Kidney epithelial cell (primary cell): ENCODE results near the gene TECPR2. TPM values are rescaled to one million over a fixed set of nuclear protein-coding genes. Genes with fewer than 3 reads are reported as not detected.
A peak's percentile ranks its signal among the peaks of the same experiment; 100 is the strongest.

ENCODE experiments used
- DNase-seq: peaks from one replicate; pipeline ENCODE4 v3.0.0-alpha.2; 2010; ENCODE audit warnings: low read depth
- H3K27me3 ChIP-seq: 2 replicates; pipeline ENCODE4 v1.6.0; 2011; ENCODE audit warnings: low read length; ENCODE audit not compliant: control insufficient read depth, insufficient read depth
- H3K36me3 ChIP-seq: 2 replicates; pipeline ENCODE4 v1.5.1; 2011; ENCODE audit warnings: low read length; ENCODE audit not compliant: control insufficient read depth, insufficient read depth
- H3K4me3 ChIP-seq: 2 replicates; pipeline ENCODE4 v1.5.1; 2011; ENCODE audit warnings: low read depth, mild to moderate bottlenecking, control low read depth, low read length
- total RNA-seq: library from RNA; depleted of rRNA; stranded (reverse); fragments of >200 nt; gene quantifications from 2 replicates; pipeline ENCODE4 v1.2.3, GENCODE V29; 2015
- TF ChIP-seq, protein P1 (sequence below): IDR thresholded peaks from 2 replicates; pipeline ENCODE4 v1.5.1; 2011; ENCODE audit warnings: mild to moderate bottlenecking, moderate library complexity, low read length, control low read depth, inconsistent platforms; ENCODE audit not compliant: insufficient read depth, poor library complexity, severe bottlenecking

The TECPR2 gene
- total RNA-seq, 1 donor from 2014 or later = 16.6 TPM

DNA sequence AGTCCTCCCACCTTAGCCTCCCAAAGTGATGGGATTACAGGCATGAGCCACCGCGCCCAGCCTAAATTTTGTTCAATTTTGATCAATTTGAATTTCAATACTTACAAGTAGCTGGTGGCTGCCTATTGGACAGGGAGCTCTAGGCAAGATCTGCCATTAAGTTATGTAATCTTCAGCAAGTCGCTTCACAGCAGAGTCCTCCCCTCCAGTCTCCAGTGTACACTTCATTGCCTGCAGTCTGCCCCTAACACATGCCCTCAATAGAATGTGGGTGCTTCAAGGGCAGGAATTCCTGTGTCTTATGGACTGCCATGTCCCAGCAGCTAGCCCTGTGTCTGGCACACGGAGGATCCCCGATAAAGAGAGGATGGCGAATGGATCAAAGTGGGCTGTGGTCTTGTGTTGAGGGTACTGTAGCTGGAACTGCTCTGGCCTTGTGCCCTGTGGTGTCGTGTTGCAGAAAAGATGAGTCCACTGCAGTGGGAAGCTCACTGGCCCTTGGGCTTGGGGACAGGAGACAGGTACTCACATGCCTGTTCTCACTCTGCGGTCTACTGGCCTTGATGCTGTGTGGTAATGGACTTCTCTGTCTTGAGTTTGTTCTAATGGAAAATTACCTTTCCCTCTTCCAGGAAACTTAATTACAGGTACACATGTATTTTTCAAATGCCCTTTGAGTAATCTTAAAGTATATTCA is 67.6 kb downstream of the TECPR2 start:
- Histone ChIP-seq H3K4me3 (no peak overlapping the region), H3K27me3 (no peaks in the 10 kb centered on the region), H3K36me3 (peaks cover 2% of the 10 kb centered on the region)
- DNase-seq = no peak
- TF ChIP-seq, protein P1, sequence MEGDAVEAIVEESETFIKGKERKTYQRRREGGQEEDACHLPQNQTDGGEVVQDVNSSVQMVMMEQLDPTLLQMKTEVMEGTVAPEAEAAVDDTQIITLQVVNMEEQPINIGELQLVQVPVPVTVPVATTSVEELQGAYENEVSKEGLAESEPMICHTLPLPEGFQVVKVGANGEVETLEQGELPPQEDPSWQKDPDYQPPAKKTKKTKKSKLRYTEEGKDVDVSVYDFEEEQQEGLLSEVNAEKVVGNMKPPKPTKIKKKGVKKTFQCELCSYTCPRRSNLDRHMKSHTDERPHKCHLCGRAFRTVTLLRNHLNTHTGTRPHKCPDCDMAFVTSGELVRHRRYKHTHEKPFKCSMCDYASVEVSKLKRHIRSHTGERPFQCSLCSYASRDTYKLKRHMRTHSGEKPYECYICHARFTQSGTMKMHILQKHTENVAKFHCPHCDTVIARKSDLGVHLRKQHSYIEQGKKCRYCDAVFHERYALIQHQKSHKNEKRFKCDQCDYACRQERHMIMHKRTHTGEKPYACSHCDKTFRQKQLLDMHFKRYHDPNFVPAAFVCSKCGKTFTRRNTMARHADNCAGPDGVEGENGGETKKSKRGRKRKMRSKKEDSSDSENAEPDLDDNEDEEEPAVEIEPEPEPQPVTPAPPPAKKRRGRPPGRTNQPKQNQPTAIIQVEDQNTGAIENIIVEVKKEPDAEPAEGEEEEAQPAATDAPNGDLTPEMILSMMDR = no peak

DNA sequence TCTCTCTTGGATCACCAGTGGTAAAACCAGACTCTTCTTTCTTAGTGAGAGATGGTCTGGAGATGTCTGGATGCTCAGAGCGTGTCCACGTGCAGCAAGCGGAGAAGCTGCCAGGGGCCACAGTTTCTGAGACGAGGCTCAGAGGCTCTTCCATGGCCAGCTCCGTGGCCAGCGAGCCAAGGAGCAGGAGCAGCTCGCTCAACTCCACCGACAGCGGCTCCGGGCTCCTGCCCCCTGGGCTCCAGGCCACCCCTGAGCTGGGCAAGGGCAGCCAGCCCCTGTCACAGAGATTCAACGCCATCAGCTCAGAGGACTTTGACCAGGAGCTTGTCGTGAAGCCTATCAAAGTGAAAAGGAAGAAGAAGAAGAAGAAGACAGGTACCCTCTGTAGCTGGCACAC is 69.0 kb downstream of the TECPR2 start:
- H3K36me3 ChIP-seq = peaks cover 2% of the 10 kb centered on the region

DNA sequence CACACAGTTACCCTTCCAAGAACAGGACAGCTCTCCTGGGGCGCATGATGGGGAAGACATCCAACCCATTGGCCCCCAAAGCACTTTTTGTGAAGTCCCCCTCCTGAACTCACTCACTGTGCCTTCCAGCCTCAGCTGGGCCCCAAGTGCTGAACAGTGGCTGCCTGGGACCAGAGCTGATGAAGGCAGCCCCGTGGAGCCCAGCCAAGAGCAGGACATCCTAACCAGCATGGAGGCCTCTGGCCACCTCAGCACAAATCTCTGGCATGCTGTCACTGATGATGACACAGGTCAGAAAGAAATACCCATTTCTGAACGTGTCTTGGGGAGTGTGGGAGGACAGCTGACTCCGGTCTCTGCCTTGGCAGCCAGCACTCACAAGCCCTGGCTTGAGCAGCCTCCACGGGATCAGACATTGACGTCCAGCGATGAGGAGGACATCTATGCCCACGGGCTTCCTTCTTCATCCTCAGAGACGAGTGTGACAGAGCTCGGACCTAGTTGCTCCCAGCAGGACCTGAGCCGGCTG is 72.0 kb downstream of the TECPR2 start:
- TF ChIP-seq, protein P1 = no peak
- no peak overlapping the region for H3K4me3 ChIP-seq
- no peaks in the 10 kb centered on the region for H3K27me3 ChIP-seq
- H3K36me3 ChIP-seq = peaks cover 2% of the 10 kb centered on the region
- no peak for DNase-seq

More for the DNA sequence above, 69.0 kb downstream of the TECPR2 start:
- H3K4me3 ChIP-seq = no peak overlapping the region
- DNase-seq = no peak
- TF ChIP-seq, protein P1 = no peak
- H3K27me3 ChIP-seq = no peaks in the 10 kb centered on the region

DNA sequence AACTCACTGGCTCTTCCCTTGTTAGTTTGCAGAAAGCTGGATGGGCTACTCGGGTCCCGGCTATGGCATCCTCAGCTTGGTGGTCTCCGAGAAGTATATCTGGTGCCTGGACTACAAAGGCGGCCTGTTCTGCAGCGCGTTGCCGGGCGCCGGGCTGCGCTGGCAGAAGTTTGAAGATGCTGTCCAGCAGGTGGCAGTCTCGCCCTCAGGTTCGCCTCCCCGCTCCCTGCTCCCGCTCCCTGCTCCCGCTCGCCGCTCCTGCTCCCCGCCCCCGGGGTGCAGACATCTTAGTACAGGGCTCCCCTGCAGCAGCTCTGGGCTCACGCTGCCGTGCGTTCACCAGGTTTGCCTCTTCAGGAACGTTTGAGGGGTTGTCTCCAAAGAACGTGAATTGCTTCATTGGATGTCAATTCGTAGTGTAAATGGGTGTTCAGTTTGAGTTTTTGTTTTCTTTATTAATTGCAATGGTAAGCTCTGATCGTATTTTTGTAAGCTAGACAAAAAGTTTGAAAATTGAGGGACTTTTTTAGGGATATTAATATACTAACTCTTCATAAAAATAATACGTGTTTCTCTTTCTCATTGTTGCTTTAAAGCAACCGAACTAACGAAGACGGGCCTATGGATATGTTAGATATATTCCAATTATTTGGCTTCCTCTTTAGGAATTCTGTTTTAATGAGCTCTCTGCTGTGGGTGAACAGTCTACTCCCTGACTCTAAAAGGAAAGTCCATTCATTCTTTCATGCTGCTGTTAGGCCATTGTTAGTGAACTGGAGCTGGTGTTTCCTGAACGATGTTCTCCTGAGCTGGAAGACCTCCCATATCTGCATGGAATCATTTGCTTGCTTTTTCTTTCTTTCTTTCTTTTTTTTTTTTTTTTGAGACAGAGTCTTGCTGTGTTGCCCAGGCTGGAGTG is 75.5 kb downstream of the TECPR2 start:
- peak; percentile 12 for DNase-seq
- TF ChIP-seq, protein P1 = peak; percentile 81
- Histone ChIP-seq H3K27me3 (no peaks in the 10 kb centered on the region), H3K4me3 (no peak overlapping the region), H3K36me3 (peaks cover 2% of the 10 kb centered on the region)

DNA sequence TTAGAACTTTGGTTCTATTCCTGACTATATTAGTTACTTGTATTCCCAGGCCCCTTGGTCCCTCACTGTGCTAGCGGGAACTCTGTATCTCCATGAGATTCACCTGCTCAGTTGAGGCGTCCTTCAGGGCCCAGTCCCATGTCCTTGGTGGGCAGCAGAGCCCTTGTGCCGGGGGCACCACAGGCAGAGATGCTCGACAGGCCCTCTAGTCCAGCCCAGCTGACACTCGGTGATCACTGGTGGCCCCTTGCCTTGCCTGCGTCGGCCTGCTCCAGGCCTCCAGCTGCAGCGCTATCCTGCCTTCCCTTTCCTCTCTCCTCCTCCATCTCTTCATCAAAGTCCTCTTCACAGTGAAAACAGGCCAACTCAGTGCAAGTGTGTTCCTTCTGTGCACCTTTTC is 76.8 kb downstream of the TECPR2 start:
- Histone ChIP-seq H3K36me3 (no peaks in the 10 kb centered on the region), H3K4me3 (no peak overlapping the region), H3K27me3 (no peaks in the 10 kb centered on the region)
- DNase-seq = no peak
- TF ChIP-seq, protein P1 = no peak
